Dermis blood vessel endothelial cell (primary cell): ENCODE measurements around the gene C16orf95. TPM values are rescaled to one million over a fixed set of nuclear protein-coding genes. Genes with fewer than 3 reads are reported as not detected.

Source experiments
- DNase-seq: peaks from one replicate; pipeline ENCODE4 v3.0.0; 2010
- total RNA-seq: library from RNA; depleted of rRNA; stranded (reverse); fragments of >200 nt; gene quantifications from 2 replicates; pipeline ENCODE4 v1.2.3, GENCODE V29; 2014

The C16orf95 gene
- total RNA-seq, 1 donor from 2014 or later, result 2.9 TPM

DNA sequence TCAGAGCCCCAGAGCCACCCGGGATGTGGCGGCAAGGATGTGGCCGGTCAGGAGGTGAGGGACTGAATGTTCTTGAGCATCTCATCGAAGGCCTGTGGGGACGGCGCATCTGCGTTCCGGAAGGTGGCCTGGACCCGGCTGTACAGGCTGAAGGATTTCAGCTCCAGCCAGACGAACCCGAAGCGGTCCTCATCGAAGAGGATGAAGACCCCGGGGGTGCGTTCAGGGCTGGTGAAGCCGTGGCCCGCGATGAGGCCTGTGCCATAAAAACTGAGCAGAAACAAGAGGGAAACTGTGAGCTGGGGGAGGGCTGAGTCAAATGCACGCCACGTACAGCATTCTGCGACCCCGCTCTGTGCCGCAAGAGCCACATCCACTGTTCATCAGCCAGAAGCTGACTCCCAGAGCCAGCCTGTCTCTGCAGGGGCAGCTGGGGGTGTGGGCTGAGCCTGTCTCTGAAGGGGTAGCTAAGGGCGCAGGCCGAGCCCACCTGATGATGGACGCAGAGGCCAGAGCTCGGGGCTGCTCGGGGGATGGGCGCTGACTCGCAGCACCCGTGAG lies 14.1 kb upstream of the C16orf95 start:
- no peak for DNase-seq

GRCh38 chr16:87330646-87331045 lies 13.5 kb upstream of the C16orf95 start:
- no peak for DNase-seq

DNA sequence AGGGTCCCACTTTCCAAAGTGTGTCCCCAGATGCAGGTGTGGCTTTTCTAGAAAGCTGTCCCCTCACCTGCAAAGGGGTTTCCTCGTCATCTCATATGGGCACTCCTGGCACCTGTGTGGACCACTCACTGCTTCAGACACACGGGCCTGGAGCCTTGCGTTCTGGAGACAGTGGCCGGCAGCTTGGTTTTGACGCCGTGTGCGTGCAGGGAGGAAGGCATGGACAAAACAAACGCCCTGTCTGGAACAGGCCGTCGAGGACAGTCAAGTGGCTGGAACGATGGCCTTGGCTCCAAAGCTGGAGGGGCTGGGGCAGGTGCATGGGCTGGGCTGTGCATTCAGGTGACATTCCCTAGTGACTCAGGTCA lies 13.0 kb upstream of the C16orf95 start:
- no peak for DNase-seq

DNA sequence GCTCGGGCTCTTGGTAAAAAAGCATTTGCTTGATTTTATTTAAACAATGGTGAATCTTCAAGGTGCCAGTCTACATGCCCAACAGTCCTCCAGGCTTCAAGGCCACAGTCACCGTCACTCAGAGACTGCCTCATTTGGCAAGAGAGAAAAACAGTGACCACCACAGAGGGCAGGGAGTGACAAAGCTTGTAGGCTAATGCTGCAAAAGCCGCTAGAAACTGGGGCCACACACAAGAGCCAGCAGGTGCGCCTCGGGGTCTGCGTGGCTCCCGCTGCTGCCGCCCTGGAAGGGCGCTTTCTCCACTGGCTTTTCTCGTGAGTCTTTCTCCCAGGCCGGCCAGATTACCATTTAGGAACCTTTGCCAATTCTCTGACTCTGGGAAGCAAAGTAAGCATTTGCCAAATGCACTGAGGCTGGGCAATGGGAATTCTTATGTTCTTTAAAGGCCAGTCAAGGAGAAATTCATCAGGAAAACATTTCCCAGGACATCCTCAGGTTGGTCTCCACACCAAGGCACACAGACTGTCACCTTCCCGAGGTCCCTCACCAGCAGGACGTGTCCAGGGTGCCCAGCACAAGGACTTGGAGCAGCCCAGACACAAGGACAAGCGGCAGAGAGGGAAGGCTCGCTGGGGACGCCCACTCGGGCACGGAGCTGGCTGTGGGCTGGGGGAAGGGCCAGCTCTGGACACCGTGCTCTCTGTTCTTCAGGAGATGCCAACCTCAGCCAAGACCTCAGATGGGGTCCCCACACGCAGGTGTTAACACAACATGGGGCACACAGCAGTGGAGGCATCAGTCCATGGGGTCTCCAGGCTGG lies 12.5 kb upstream of the C16orf95 start:
- DNase-seq, result no peak

DNA sequence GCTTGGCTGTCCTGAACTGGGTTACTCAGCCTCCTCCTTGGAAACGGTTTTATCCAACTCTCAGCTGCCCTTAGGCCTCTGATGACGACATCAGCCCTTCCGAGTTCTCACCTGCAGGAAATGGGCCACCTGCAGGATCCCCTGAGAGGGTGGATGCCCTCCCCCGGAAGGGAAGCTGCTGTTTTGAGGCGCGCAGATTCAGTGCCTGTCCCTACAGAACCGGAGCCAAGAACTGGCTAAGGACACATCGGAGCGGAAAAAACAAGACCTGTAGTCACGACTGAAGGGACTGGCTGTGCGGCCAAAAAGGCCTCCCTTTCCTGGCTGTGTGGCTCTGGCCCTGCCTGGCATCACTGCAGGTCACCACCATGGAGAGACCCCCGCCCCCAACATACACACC lies 11.7 kb upstream of the C16orf95 start:
- DNase-seq, result no peak

GRCh38 chr16:87327798-87328495 lies 10.8 kb upstream of the C16orf95 start:
- no peak for DNase-seq

- peak; percentile 62 for DNase-seq
These were observed 9.0 kb upstream of the C16orf95 start for GRCh38 chr16:87326151-87326571.

DNA sequence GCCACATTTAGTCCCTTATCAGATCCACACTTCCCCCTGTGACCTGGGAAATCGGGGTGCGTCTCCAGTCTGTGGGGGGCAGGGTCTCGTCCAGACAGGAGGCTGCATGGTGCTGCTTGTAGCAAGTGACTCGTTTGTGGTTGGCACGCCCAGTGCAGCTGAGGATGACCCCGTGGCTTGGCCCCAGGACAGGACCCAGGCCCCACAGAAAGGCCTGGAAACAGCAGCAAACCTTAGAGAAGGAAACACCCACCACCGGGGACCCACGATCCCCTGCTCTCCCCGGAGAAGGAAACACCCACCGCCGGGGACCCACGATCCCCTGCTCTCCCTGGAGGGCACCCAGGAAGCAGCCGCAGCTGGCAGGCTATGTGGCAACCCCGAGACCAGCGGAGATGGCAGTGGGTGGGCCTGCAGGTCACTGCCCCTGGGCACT lies 8.2 kb upstream of the C16orf95 start:
- DNase-seq, result no peak

DNA sequence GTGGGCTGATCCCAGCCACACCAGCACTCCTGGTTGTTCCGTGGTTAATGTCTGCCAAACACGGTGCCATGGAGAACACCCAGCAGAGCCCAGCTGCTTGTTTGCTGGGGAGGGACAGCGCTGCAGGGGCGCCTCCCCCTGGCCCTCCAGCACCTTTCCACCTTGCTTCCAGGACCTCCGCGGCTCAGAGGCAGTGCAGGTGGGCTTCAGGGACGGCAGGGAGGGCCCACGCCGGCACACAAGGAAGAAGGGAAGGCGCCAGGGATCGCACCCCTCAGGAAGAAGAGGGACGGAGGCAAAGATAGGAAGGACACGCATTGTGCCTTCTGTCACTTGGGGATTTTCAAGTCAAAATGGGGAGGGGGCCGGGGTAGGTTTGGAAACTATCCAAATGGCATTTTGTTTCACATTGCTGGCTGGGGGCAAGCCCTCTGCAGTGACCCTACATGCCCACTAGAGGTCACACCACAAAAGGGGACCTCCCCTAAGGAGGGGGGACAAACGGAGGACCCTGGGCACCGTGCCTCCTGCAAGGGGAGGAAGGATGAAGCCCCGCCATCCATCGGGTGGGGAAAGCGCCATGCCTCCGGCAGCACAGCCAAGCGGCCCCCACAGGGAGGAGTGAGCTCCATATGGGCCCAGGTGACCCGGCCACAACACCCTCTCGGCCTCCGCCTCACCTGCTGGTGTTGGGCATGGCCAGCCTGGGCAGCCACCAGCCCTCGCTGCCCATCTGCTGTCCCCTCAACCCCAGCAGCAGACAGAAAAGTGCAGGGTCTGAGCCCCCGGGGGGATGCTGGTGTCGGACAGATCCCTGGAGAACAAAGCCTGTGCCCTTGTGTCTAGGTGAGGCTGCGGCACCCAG lies 7.5 kb upstream of the C16orf95 start:
- peak; percentile 64 for DNase-seq

GRCh38 chr16:87323727-87324410 lies 6.7 kb upstream of the C16orf95 start:
- no peak for DNase-seq

DNA sequence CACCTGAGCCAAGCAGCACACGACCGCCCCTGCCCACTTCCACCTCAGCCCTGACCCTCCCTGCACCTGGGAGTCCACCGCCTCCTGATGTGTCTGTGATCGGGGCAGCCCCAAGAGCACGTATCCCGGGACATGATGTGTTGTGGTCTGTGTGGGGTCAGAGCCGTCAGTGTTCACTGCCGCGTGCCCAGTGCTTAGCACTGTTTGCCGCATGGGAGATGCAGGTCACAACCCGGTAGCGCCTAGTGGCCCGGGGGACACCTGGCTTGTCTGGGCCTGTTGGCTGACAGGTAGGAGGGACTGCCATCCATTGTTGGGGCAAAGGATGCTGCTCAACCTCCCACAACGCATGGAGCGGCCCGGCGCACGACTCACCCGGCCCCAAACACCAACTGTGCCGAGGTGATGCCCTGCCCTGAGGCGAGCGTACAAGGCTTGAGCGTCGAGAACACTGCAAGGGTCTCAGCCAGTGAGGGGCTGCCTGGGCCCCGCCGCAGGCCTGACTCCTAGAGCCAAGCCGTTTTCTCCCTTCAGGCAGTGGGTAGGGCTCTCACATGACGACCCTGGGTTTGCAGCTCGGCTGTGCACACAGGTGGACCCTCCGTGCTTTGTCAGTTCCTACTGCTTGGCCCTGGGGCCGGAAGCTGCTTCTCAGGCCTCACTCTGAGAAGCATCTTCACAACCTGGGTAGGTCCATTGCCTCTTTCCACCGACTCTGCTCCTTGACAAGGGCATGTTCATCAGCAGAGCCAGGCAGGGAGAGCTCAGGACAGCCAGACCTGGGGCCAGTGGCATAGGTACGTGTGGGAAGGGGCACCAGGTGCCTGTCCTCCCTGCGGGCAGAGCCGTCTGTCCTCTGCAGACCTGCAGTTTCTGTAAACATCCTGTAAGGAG lies 5.9 kb upstream of the C16orf95 start:
- DNase-seq, result no peak

DNA sequence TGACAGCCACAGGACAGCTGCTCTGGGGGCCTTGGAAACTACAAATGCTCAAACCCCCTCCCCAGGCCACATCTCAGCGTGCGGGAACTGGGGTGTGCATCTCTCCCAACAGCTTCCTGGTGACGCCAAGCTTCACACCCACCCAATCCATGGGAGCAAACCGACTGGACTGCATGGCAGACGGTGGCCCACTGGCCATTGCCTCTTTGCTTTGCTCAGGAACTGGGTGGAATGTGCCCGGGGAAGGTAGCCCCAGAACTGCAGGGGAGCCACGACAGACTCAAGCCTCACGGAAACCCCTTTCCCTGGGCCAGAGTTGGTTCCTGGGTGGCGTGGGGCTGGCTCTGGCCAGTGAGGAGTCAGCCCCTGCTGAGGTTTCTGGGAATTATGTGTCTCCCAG lies 5.2 kb upstream of the C16orf95 start:
- no peak for DNase-seq

DNA sequence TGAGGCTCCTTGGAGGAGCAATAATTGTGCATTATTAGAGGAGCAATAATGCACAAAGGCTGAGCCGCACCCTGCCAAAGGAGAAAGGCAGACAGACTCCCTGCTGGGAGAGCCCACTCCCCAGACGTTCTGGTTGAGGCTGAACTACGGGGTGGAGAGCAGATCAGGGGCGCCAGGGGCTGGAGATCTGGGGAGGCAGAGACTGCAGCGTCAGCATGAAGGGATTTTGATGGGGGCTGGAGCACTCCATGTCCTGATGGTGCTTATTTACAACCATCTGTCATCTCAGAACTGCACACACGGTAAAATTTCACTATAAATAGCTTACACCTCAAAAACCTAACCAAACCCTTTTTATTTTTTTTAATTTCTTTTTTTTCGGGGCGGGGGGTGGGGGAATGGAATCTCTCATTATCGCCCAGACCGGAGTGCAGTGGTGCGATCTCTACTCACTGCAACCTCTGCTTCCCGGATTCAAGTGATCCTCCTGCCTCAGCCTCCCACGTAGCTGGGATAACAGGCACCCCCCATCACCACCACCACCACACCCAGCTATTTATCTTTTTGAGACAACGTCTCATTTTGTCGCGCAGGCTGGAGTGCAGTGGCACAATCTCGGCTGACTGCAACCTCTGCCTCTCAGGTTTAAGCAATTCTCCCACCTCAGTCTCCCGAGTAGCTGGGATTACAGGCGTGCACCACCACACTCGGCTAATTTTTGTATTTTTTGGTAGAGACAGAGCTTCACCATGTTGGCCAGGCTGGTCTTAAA lies 4.3 kb upstream of the C16orf95 start:
- DNase-seq, result no peak

GRCh38 chr16:87320510-87321227 lies 3.5 kb upstream of the C16orf95 start:
- no peak for DNase-seq

- peak; percentile 21 for DNase-seq
These were observed 2.9 kb upstream of the C16orf95 start for GRCh38 chr16:87319997-87320491.

GRCh38 chr16:87319011-87319410 lies 1.8 kb upstream of the C16orf95 start:
- no peak for DNase-seq

DNA sequence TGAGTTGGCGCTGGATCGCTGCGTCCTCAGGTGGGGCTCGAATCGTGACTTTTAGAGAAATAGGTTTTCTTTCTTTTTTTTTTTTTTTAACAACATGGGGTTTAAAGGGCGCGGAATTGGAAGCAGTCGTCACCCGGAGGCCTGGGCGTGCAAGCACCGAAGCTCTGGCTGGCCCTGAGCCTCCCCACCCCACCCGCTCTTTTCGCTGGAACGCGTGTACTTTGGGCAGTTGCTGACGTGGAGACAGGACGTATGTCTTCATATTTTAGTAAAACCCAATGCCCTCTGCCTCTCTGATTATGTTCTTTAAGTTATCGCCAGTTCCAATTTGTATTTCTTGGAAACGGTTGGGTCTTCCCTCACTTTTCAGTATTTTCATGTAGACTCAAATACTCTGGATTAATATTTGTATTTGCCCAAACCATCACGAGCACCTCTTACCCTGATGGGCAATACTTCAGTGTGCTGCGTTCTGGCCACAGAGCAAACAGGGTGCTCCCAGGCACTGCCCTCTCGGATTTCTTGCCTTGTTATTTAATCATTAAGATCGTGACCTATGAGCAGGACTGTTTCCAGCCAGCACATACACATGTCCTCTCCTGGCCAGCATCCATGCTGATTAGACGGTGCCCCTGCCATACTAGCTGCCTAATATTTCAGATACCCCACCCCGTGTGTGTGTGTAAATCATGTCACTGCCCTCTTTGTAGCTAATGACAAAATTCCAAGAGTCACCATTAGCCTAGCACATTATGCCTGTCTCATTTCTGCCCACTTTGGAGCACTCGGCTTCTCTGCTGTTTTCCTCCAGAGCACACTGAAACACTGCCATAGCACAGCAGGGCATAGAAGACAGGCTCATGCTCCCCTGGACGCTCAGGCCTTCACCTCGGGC lies 805 bp upstream of the C16orf95 start:
- peak; percentile 66 for DNase-seq

DNA sequence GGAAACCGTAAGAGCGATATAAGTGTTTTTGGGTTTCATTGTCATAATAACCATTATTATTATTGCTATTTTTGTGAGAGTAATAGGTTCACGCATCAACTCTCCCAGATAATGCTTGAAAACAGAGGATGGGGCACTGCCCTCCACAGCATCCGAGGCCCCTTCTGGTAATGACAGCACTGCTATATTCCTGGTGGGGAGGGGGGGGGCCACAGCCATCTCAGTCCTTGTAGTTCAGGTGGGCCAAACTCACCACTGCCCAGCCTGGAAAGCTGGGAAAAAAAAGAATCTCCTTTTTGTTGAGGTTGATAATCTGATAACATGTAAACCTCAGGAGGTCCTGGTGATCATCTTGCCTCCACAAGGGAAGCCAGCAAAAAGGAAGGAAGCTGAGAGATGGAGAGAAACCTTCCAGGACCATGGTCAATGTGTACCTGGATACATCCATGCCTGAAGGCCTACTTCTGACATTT lies 706 bp downstream of the C16orf95 start:
- no peak for DNase-seq
